Measurements from ENCODE around the gene ADAM20.

- TF ChIP-seq CTCF (IDR thresholded peaks at IDR 0.05) (no peak), POLR2AphosphoS5 (IDR thresholded peaks at IDR 0.05) (no peak)
Observed at GRCh38 chr14:70567791-70568190, 33.0 kb upstream of the ADAM20 start.

Data from sigmoid colon (tissue), 4 donors.